BLaER1 treated with 17β-estradiol and CSF1 and Interleukin-3, amounts not matched to agents 10 nM and 100 nM (cell line): Measurements from ENCODE around the gene RAPGEF5.

Source experiments
- H3K27ac ChIP-seq, 11 experiments: shearing (Covaris generic); formaldehyde crosslinking; 2 replicates each; pipeline ENCODE4 v1.8.1; 2022
- H3K27me3 ChIP-seq, 11 experiments: shearing (Covaris generic); formaldehyde crosslinking; 2 replicates each; pipeline ENCODE4 v1.8.1; 2022
- H3K36me3 ChIP-seq, 11 experiments: shearing (Covaris generic); formaldehyde crosslinking; 2 replicates each; pipeline ENCODE4 v1.8.1; 2022
- H3K4me1 ChIP-seq, 10 experiments: shearing (Covaris generic); formaldehyde crosslinking; 2 replicates each; pipeline ENCODE4 v1.8.1; 2022
- H3K4me2 ChIP-seq, 11 experiments: shearing (Covaris generic); formaldehyde crosslinking; 2 replicates each; pipeline ENCODE4 v1.8.1; 2022
- H3K4me3 ChIP-seq, 10 experiments: shearing (Covaris generic); formaldehyde crosslinking; 2 replicates each; pipeline ENCODE4 v1.8.1; 2022
- H3K9ac ChIP-seq, 11 experiments: shearing (Covaris generic); formaldehyde crosslinking; 2 replicates each; pipeline ENCODE4 v1.8.1; 2022
- H3K9me3 ChIP-seq, 11 experiments: shearing (Covaris generic); formaldehyde crosslinking; replicated peaks in 1 of 11; 2 replicates each; pipeline ENCODE4 v1.8.1; 2022
- H4K20me1 ChIP-seq, 11 experiments: shearing (Covaris generic); formaldehyde crosslinking; 2 replicates each; pipeline ENCODE4 v1.8.1; 2022
- Cebpa-rat ChIP-seq, 11 experiments: shearing (Covaris generic); IDR thresholded peaks; 2 replicates each; pipeline ENCODE4 v1.8.1; 2022

The RAPGEF5 gene

DNA sequence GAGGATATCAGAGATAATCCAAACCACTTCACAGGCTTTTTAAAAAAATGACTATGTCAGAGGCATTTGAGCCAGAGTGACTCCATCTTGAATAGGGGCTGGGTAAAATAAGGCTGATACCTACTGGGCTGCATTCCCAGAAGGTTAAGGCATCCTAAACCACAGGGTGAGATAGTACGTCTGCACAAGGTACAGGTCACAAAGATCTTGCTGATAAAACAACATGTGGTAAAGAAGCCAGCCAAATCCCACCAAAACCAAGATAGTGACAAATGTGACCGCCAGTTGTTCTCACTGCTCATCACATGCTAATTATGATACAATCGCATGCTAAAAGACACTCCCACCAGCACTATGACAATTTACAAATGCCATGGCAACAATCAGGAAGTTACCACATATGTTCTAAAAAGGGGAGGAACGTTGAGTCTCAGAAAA is 177.5 kb downstream of the RAPGEF5 start:
- H3K4me1 ChIP-seq, result peaks cover 7 to 12% (median 10%) of the 10 kb centered on the region in 10 experiments
- no peak overlapping the region for H3K9ac ChIP-seq
- no peaks in the 10 kb centered on the region for H4K20me1 ChIP-seq
- H3K27ac ChIP-seq, result no peak overlapping the region
- H3K36me3 ChIP-seq, result peaks cover 0 to 73% (median 23%) of the 10 kb centered on the region in 11 experiments; a peak in 14 of 22 replicates
- no peaks in the 10 kb centered on the region for H3K27me3 ChIP-seq
- H3K9me3 ChIP-seq, result peaks cover 13 to 44% (median 29%) of the 10 kb centered on the region in 11 experiments; a peak in 18 of 22 replicates
- no peak overlapping the region for H3K4me2 ChIP-seq
- no peak for TF ChIP-seq Cebpa-rat (IDR thresholded peaks at IDR 0.05)
- no peak overlapping the region for H3K4me3 ChIP-seq

DNA sequence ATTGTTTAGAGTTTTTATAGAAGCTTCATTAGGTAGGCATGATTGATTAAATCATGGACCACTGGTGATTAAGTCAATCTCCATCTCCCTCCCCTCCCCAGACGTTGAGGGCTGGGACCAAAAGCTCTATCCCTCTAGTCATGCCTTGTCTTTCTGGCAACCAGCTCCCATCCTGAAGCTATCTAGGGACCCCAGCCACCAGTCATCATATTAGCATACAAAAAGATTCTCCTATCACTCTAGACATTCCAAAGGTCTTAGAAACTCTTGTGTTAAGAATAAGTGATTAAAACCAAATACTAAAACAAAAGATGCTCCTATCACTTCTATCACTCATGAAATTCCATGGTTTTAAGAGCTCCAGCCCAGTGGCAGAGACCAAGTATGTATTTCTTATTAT is 178.2 kb downstream of the RAPGEF5 start:
- Histone ChIP-seq H3K4me1 (peaks cover 15 to 19% (median 17%) of the 10 kb centered on the region in 10 experiments), H3K4me2 (no peak overlapping the region), H3K9me3 (peaks cover 13 to 44% (median 29%) of the 10 kb centered on the region in 11 experiments; a peak in 18 of 22 replicates), H4K20me1 (no peaks in the 10 kb centered on the region), H3K4me3 (no peak overlapping the region), H3K9ac (no peak overlapping the region), H3K36me3 (peaks cover 0 to 73% (median 23%) of the 10 kb centered on the region in 11 experiments; a peak in 14 of 22 replicates), H3K27ac (no peak overlapping the region), H3K27me3 (no peaks in the 10 kb centered on the region)
- no peak for TF ChIP-seq Cebpa-rat (IDR thresholded peaks at IDR 0.05)

DNA sequence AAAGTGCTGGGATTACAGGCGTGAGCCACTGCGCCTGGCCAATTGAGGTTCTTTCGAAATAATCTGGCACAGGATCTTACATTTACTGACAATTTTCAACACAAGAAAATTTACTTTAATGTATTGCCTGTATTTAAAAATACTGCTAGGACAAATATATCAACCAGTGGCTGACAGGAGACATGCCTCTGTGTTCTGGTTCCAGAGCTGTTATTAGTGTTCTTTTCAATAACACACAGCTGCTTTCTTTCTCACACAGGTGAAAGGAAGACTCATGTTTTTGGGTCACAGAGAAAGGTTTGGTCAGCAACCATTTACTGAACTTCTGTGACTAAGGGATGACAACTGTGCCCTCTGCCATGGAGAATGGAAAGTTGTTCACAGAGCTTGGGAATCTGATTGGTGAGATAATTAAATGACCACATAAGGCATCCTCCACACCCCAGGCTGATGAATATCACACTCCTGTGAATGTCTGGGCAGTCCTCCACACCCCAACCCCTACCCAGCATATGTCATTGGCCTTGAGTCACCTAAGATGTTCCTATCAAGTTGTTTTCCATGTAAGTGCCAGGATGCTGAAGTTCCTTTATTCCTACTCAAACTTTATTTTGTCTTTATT is 180.1 kb downstream of the RAPGEF5 start:
- Histone ChIP-seq H3K4me1 (peaks cover 17 to 23% (median 21%) of the 10 kb centered on the region in 10 experiments), H3K36me3 (peaks cover 0 to 58% (median 23%) of the 10 kb centered on the region in 11 experiments; a peak in 14 of 22 replicates), H3K27ac (no peak overlapping the region), H3K4me2 (no peak overlapping the region), H3K9me3 (peaks cover 13 to 44% (median 29%) of the 10 kb centered on the region in 11 experiments; a peak in 18 of 22 replicates), H3K9ac (no peak overlapping the region), H3K4me3 (no peak overlapping the region), H3K27me3 (no peaks in the 10 kb centered on the region), H4K20me1 (no peaks in the 10 kb centered on the region)
- TF ChIP-seq Cebpa-rat (IDR thresholded peaks at IDR 0.05), result no peak

DNA sequence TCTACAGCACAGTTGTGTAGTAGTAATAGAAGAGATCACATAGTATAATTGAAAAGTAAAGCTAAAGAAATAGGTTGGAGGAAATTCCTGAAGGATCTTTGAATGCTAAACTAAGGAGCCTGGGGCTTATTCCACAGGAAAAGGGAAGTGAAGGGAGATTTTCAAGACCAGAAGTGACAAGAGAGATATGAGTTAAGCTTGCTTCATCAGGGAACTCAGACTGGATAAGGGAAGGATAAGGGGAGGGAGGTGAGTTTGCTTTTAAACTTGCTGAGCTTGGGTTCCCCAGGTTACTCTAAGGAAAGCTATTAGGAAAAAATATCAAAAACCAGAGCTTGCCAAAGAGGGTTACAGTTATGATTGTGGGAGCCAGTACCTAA is 182.4 kb downstream of the RAPGEF5 start:
- H3K4me3 ChIP-seq, result no peak overlapping the region
- no peaks in the 10 kb centered on the region for H3K27me3 ChIP-seq
- H3K4me2 ChIP-seq, result peak overlapping the region; percentile 26 to 76 (median 58)
- H4K20me1 ChIP-seq, result no peaks in the 10 kb centered on the region
- H3K36me3 ChIP-seq, result peaks cover 0 to 47% (median 23%) of the 10 kb centered on the region in 11 experiments; a peak in 14 of 22 replicates
- H3K27ac ChIP-seq, result peak overlapping the region in 10 of 11 experiments; percentile 12 to 84 (median 70); a peak in 19 of 22 replicates
- H3K4me1 ChIP-seq, result peaks cover 17 to 23% (median 21%) of the 10 kb centered on the region in 10 experiments
- H3K9me3 ChIP-seq, result peaks cover 3 to 31% (median 17%) of the 10 kb centered on the region in 11 experiments; a peak in 13 of 22 replicates
- TF ChIP-seq Cebpa-rat (IDR thresholded peaks at IDR 0.05), result no peak
- peak overlapping the region in 6 of 11 experiments; percentile 0 to 62 (median 42); a peak in 8 of 22 replicates for H3K9ac ChIP-seq

DNA sequence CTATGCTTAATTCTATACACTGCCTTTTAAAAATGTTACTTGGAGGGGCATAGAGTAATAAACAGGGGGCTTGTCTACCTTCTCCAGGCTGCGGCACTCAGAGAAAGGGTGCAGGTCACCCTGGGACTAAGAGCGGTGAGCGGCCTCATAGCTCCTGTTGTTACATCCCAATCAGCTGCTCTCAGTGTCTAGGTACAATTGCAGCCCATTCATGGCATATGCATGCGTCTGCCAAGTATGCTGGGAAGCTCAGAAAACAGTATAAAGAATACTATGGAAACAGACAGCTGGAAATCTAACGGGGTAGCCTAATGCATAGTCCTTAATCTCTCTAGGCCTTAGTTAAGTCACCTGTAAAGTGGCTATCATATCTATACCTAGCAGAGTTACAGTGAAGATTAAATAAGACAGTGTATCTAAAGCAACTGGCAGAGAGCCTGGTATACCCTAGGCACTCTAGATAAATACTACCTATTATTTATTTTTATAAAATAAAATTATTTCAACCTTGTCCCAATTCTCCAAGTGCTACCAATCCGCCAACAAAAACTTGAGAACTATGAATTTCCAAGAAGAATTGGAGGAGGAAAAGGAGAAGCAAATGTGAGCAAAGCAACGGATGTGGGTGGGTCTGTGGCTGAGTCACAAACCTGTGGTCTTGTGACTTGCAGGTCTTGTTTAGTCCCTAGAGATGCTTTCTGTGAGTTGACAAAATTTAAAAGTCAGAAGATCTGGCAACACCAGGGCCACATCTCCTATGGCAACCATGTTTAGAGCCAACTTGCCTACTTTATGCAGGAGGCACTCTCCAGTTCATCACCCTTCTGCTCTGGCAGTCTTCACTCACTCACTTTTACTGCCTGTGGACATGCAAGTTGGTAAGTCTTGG is 183.0 kb downstream of the RAPGEF5 start:
- H3K9me3 ChIP-seq, result peaks cover 0 to 28% (median 16%) of the 10 kb centered on the region in 11 experiments; a peak in 12 of 22 replicates

DNA sequence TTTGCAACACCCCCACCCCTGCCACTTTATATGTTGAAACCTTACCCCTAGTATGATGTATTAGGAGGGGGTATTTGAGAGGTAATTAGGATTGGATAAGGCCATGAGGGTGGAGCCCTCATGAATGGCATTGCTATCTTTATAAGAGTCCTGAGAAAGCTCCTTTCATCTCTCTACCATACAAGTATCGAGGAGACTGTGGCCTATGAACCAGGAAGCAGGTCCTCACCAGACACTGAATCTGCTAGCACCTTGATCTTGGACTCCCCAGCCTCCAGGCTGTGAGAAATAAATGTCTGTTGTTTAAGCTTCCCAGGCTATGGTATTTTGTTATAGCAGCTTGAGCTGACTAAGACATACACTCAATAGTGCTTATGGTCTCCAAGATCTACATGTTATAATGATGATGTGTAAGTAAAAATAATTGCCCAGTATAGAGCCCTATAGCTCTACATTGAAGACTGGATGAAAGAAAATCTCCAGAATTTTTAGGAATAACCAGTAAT is 188.8 kb downstream of the RAPGEF5 start:
- no peak overlapping the region for H3K27ac ChIP-seq
- no peak overlapping the region for H3K4me2 ChIP-seq
- H3K9ac ChIP-seq, result no peak overlapping the region
- peaks cover 0 to 26% (median 10%) of the 10 kb centered on the region in 11 experiments; a peak in 13 of 22 replicates for H3K36me3 ChIP-seq
- H3K4me3 ChIP-seq, result no peak overlapping the region
- no peaks in the 10 kb centered on the region for H4K20me1 ChIP-seq
- no peaks in the 10 kb centered on the region for H3K9me3 ChIP-seq
- H3K27me3 ChIP-seq, result no peaks in the 10 kb centered on the region
- no peak for TF ChIP-seq Cebpa-rat (IDR thresholded peaks at IDR 0.05)
- H3K4me1 ChIP-seq, result no peaks in the 10 kb centered on the region

More for the DNA sequence above, 183.0 kb downstream of the RAPGEF5 start:
- no peak for TF ChIP-seq Cebpa-rat (IDR thresholded peaks at IDR 0.05)
- Histone ChIP-seq H4K20me1 (no peaks in the 10 kb centered on the region), H3K9ac (peak overlapping the region in 6 of 11 experiments; percentile 0 to 62 (median 42); a peak in 8 of 22 replicates), H3K36me3 (peaks cover 0 to 43% (median 23%) of the 10 kb centered on the region in 11 experiments; a peak in 14 of 22 replicates), H3K4me3 (no peak overlapping the region), H3K4me2 (peak overlapping the region; percentile 26 to 76 (median 58)), H3K4me1 (peaks cover 17 to 23% (median 21%) of the 10 kb centered on the region in 10 experiments), H3K27me3 (no peaks in the 10 kb centered on the region), H3K27ac (peak overlapping the region in 10 of 11 experiments; percentile 12 to 84 (median 70); a peak in 18 of 22 replicates)

DNA sequence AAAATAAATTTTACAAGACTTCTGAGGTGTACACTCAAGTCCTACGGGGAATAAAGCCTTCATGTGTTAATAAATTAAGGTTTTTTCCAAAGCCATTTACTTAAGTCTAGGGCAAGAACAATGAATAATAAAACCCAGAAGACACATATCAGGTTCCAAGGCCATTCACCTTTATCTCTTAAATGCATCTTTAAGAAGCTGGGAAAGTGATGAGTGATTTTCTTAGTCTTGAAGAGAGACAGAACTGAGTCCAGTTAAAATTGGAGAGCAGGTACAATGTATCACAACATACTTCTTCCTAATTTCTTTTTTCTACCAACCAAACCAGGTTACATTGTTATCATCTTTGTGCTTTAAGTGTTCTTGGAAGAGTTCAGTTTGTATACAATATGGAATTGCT is 189.5 kb downstream of the RAPGEF5 start:
- Histone ChIP-seq H3K4me3 (no peak overlapping the region), H4K20me1 (no peaks in the 10 kb centered on the region), H3K4me1 (no peaks in the 10 kb centered on the region), H3K9ac (no peak overlapping the region), H3K27ac (no peak overlapping the region), H3K9me3 (no peaks in the 10 kb centered on the region), H3K4me2 (no peak overlapping the region), H3K27me3 (no peaks in the 10 kb centered on the region), H3K36me3 (peaks cover 0 to 29% (median 11%) of the 10 kb centered on the region in 11 experiments; a peak in 13 of 22 replicates)
- TF ChIP-seq Cebpa-rat (IDR thresholded peaks at IDR 0.05), result no peak

DNA sequence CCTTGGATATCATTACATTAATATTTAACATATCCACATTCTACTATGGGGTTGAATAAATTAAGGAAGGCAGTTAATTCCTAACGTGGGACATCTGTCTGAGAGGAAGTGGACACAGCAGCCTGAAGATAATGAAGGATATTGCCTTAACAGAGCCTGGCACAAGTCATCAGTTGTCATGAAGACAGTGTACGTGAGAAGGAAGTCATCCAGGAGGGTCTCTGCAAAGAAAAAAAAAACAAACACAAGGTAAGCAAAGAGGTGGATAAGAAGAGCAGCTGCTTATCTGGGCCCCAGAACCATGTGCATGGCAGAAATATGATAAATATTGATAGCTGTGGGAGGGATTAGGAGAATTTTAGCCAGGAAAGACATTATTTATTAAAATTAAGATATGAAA is 190.0 kb downstream of the RAPGEF5 start:
- no peak for TF ChIP-seq Cebpa-rat (IDR thresholded peaks at IDR 0.05)
- Histone ChIP-seq H3K4me3 (no peak overlapping the region), H3K9me3 (no peaks in the 10 kb centered on the region), H4K20me1 (no peaks in the 10 kb centered on the region), H3K4me1 (no peaks in the 10 kb centered on the region), H3K27me3 (no peaks in the 10 kb centered on the region), H3K4me2 (no peak overlapping the region), H3K9ac (no peak overlapping the region), H3K27ac (no peak overlapping the region), H3K36me3 (peaks cover 0 to 33% (median 11%) of the 10 kb centered on the region in 11 experiments; a peak in 13 of 22 replicates)
